ENCODE measurements around the gene WDR45. TPM values are rescaled to one million over a fixed set of nuclear protein-coding genes. Genes with fewer than 3 reads are reported as not detected.

Gene WDR45
- total and polyA plus RNA-seq, 2 of the 13 experiments (the other 11 are each of a cell fraction or from before 2014, with no cell fraction given): 16.4 to 65.5 TPM

- intact Hi-C loops (cut with micrococcal nuclease; ENCODE audit: unreplicated experiment) (no loop called here), in situ Hi-C loops (cut with HindIII; ENCODE audit: extremely low pct_ligation_motif_present, low pct_unique_long_range_greater_than_20kb) (no loop called here)
- DNase-seq (ENCODE audit: low spot score): no peak
- ATAC-seq: no peak
- ChIA-PET CTCF (ENCODE audit: low intra/inter-chr PET ratio, low total read pairs) (no interaction called here), POLR2A (no interaction called here)
- BruUV-seq (replicated peaks): no TSS peak
- peaks cover 9% of the 10 kb centered on the region; the same call in 1 of the 2 replicates for H3K4me1 ChIP-seq (ENCODE audit: insufficient read depth, low read length)
- no peak overlapping the region for H3K4me2 ChIP-seq (ENCODE audit: low read depth, low read length)
- H4K20me1 ChIP-seq (ENCODE audit: insufficient read depth, low read length): no peaks in the 10 kb centered on the region
- no peak for TF ChIP-seq PBX2 (CRISPR knock-in tag; IDR thresholded peaks at IDR 0.05)
- TF ChIP-seq, protein P1, sequence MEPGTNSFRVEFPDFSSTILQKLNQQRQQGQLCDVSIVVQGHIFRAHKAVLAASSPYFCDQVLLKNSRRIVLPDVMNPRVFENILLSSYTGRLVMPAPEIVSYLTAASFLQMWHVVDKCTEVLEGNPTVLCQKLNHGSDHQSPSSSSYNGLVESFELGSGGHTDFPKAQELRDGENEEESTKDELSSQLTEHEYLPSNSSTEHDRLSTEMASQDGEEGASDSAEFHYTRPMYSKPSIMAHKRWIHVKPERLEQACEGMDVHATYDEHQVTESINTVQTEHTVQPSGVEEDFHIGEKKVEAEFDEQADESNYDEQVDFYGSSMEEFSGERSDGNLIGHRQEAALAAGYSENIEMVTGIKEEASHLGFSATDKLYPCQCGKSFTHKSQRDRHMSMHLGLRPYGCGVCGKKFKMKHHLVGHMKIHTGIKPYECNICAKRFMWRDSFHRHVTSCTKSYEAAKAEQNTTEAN (CRISPR knock-in tag; conservative IDR thresholded peaks at IDR 0.05): no peak
- H3K9ac ChIP-seq (ENCODE audit: insufficient read depth, low read depth, low read length): no peak overlapping the region
- 85% methylated on average over 4 of the region's 4 CpGs for WGBS (ENCODE audit: low lambda C conversion rate)
- peaks cover 2% of the 10 kb centered on the region in 2 experiments; a peak in 1 of 5 replicates for H3K36me3 ChIP-seq (replicated peaks in 1 of 2; ENCODE audit: control insufficient read depth in 1 of 2, insufficient read depth in 2 of 2, low read length in 2 of 2)
- H2AFZ ChIP-seq (ENCODE audit: low read length): no peak overlapping the region
- H3K79me2 ChIP-seq (ENCODE audit: insufficient read depth, low read length): peaks cover 4% of the 10 kb centered on the region
- no peak overlapping the region for H3K27ac ChIP-seq (ENCODE audit: extremely low read length, insufficient read depth, low read length)
- H3K27me3 ChIP-seq (ENCODE audit: control insufficient read depth in 1 of 2, insufficient read depth in 2 of 2, low read length in 2 of 2): no peaks in the 10 kb centered on the region
- FAIRE-seq: no peak
- H3K9me3 ChIP-seq (ENCODE audit: low read length): no peaks in the 10 kb centered on the region
- no peak overlapping the region for H3K4me3 ChIP-seq (replicated peaks in 1 of 3; ENCODE audit: insufficient read depth in 1 of 3, low read depth in 2 of 3, low read length in 3 of 3)
Measured at GRCh38 chrX:49082271-49082871, 2.7 kb upstream of the WDR45 start.

- Histone ChIP-seq H3K4me1 (ENCODE audit: insufficient read depth, low read length) (peaks cover 9% of the 10 kb centered on the region; the same call in 1 of the 2 replicates), H3K27ac (ENCODE audit: extremely low read length, insufficient read depth, low read length) (no peak overlapping the region), H3K4me2 (ENCODE audit: low read depth, low read length) (no peak overlapping the region), H3K9ac (ENCODE audit: insufficient read depth, low read depth, low read length) (no peak overlapping the region), H3K79me2 (ENCODE audit: insufficient read depth, low read length) (peaks cover 4% of the 10 kb centered on the region), H3K4me3 (replicated peaks in 1 of 3; ENCODE audit: insufficient read depth in 1 of 3, low read depth in 2 of 3, low read length in 3 of 3) (no peak overlapping the region), H2AFZ (ENCODE audit: low read length) (no peak overlapping the region), H3K9me3 (ENCODE audit: low read length) (no peaks in the 10 kb centered on the region), H3K27me3 (ENCODE audit: control insufficient read depth in 1 of 2, insufficient read depth in 2 of 2, low read length in 2 of 2) (no peaks in the 10 kb centered on the region), H3K36me3 (replicated peaks in 1 of 2; ENCODE audit: control insufficient read depth in 1 of 2, insufficient read depth in 2 of 2, low read length in 2 of 2) (peaks cover 2 to 7% of the 10 kb centered on the region in 2 experiments; a peak in 2 of 5 replicates), H4K20me1 (ENCODE audit: insufficient read depth, low read length) (no peaks in the 10 kb centered on the region)
- no peak for FAIRE-seq
- no TSS peak for BruUV-seq (replicated peaks)
- in situ Hi-C loops (cut with HindIII; ENCODE audit: extremely low pct_ligation_motif_present, low pct_unique_long_range_greater_than_20kb): no loop called here
- DNase-seq (ENCODE audit: low spot score): no peak
- intact Hi-C loops (cut with micrococcal nuclease; ENCODE audit: unreplicated experiment): no loop called here
- no peak for TF ChIP-seq NFE2 (CRISPR knock-in tag; IDR thresholded peaks at IDR 0.05)
- ChIA-PET CTCF (ENCODE audit: low intra/inter-chr PET ratio, low total read pairs) (no interaction called here), POLR2A (no interaction called here)
- no peak for ATAC-seq
- WGBS (ENCODE audit: low lambda C conversion rate): no CpG with 5 or more reads among the region's 5 CpGs
Measured at GRCh38 chrX:49077941-49078340, 1.7 kb downstream of the WDR45 start.
